CD14-positive monocyte (primary cell): ENCODE measurements around the gene SHISAL1. TPM values are rescaled to one million over a fixed set of nuclear protein-coding genes. Genes with fewer than 3 reads are reported as not detected.
A peak's percentile ranks its signal among the peaks of the same experiment; 100 is the strongest.

Experiments used
- DNase-seq, 3 donors: peaks; one replicate each; pipeline ENCODE4 v3.0.0-alpha.2; 2011 to 2022
- H2AFZ ChIP-seq: 2 replicates; pipeline ENCODE4 v1.6.0; 2012; ENCODE audit warnings: mild to moderate bottlenecking, low read depth, low read length, inconsistent platforms; ENCODE audit not compliant: insufficient read depth, poor library complexity, severe bottlenecking
- H3K27ac ChIP-seq, 2 donors: 1 replicate in 1 of 2; 2 replicates in 1 of 2; pipeline ENCODE4 v1.5.1; 2012 to 2013; ENCODE audit warnings: low read length in 2 of 2, control low read depth in 1 of 2, inconsistent platforms in 1 of 2, low read depth in 1 of 2, mild to moderate bottlenecking in 1 of 2
- H3K27me3 ChIP-seq, 2 donors: one replicate each; pipeline versions ENCODE4 v1.6.0 to v1.6.1; 2011 to 2013; ENCODE audit warnings: low read length in 2 of 2; ENCODE audit not compliant: control insufficient read depth in 2 of 2, insufficient read depth in 2 of 2
- H3K36me3 ChIP-seq, 2 donors: replicated peaks in 1 of 2; 1 replicate in 1 of 2; 2 replicates in 1 of 2; pipeline versions ENCODE4 v1.5.1 to v1.6.1; 2012 to 2013; ENCODE audit warnings: low read length in 2 of 2, control low read depth in 1 of 2, inconsistent platforms in 1 of 2, mild to moderate bottlenecking in 1 of 2; ENCODE audit not compliant: insufficient read depth in 2 of 2, control insufficient read depth in 1 of 2
- H3K4me1 ChIP-seq, 2 donors: 1 replicate in 1 of 2; 2 replicates in 1 of 2; pipeline versions ENCODE4 v1.5.1 to v1.6.1; 2012 to 2013; ENCODE audit warnings: low read length in 2 of 2, control low read depth in 1 of 2, inconsistent platforms in 1 of 2, mild to moderate bottlenecking in 1 of 2, moderate library complexity in 1 of 2; ENCODE audit not compliant: insufficient read depth in 2 of 2, control insufficient read depth in 1 of 2
- H3K4me2 ChIP-seq: replicated peaks from 2 replicates; pipeline ENCODE3; 2012; ENCODE audit warnings: low read length, moderate library complexity, mild to moderate bottlenecking; ENCODE audit not compliant: poor library complexity, severe bottlenecking; ENCODE audit errors: extremely low read depth
- H3K4me3 ChIP-seq, 3 experiments: fragments of 200-600 bp in 1 of 3; sonication (generic) in 1 of 3; replicated peaks in 1 of 3; 1 replicate in 2 of 3; 2 replicates in 1 of 3; pipeline ENCODE4 v1.5.1; 2011 to 2013; ENCODE audit warnings: low read length in 3 of 3, mild to moderate bottlenecking in 3 of 3, control low read depth in 2 of 3, low read depth in 2 of 3, inconsistent platforms in 1 of 3, moderate library complexity in 1 of 3
- H3K79me2 ChIP-seq: 2 replicates; pipeline ENCODE4 v1.6.0; 2012; ENCODE audit warnings: mild to moderate bottlenecking, control low read depth, inconsistent platforms, low read length, moderate library complexity; ENCODE audit not compliant: insufficient read depth
- H3K9ac ChIP-seq: 2 replicates; pipeline ENCODE4 v1.6.0; 2017; ENCODE audit warnings: low read length, mild to moderate bottlenecking; ENCODE audit not compliant: insufficient read depth, poor library complexity, severe bottlenecking
- H3K9me3 ChIP-seq, 2 donors: replicated peaks in 1 of 2; 1 replicate in 1 of 2; 2 replicates in 1 of 2; pipeline versions ENCODE4 v1.5.1 to v1.6.1; 2012 to 2013; ENCODE audit warnings: low read length in 2 of 2, control low read depth in 1 of 2; ENCODE audit not compliant: control insufficient read depth in 1 of 2, insufficient read depth in 1 of 2
- H4K20me1 ChIP-seq: 2 replicates; pipeline ENCODE4 v1.6.0; 2012; ENCODE audit warnings: mild to moderate bottlenecking, low read length, control low read depth, moderate library complexity; ENCODE audit not compliant: insufficient read depth
- H3K27ac Mint-ChIP-seq, 7 donors: one replicate each; pipeline ENCODE4 v1.8.0; 2020; ENCODE audit warnings: mild to moderate bottlenecking in 7 of 7, mixed read lengths in 7 of 7, moderate library complexity in 6 of 7, inconsistent platforms in 2 of 7
- H3K27me3 Mint-ChIP-seq, 3 donors: one replicate each; pipeline ENCODE4 v1.8.0; 2021 to 2022; ENCODE audit warnings: low read depth in 3 of 3, mild to moderate bottlenecking in 3 of 3, mixed read lengths in 3 of 3, moderate library complexity in 3 of 3, inconsistent platforms in 1 of 3
- H3K36me3 Mint-ChIP-seq, 2 donors: one replicate each; pipeline ENCODE4 v1.8.0; 2020; ENCODE audit warnings: mixed read lengths in 2 of 2, inconsistent platforms in 1 of 2, mild to moderate bottlenecking in 1 of 2
- H3K4me1 Mint-ChIP-seq: one replicate; pipeline ENCODE4 v1.8.0; 2020; ENCODE audit warnings: mild to moderate bottlenecking, mixed read lengths
- H3K4me3 Mint-ChIP-seq, 2 donors: one replicate each; pipeline ENCODE4 v1.8.0; 2020; ENCODE audit warnings: mild to moderate bottlenecking in 2 of 2, mixed read lengths in 2 of 2, moderate library complexity in 1 of 2
- H3K9me3 Mint-ChIP-seq, 7 donors: one replicate each; pipeline ENCODE4 v1.8.0; 2020 to 2022; ENCODE audit warnings: mixed read lengths in 7 of 7, mild to moderate bottlenecking in 6 of 7, moderate library complexity in 6 of 7, inconsistent platforms in 2 of 7
- WGBS: methylation state at CpG from one replicate; pipeline ENCODE4 v1.1.5; 2013; ENCODE audit warnings: missing lambda C conversion rate; ENCODE audit not compliant: insufficient coverage; 5-methylcytosine and 5-hydroxymethylcytosine counted together
- intact Hi-C, 2 donors: fragments of 100-400 bp; cut with micrococcal nuclease; formaldehyde crosslinking; loops; one replicate each; pipeline versions ENCODE4 v1.15.0 to v1.15.1; 2023
- polyA plus RNA-seq, 3 donors: library from polyadenylated mRNA; depleted of rRNA in 1 of 3; unstranded in 2 of 3; stranded (reverse) in 1 of 3; fragments of 300-500 nt in 2 of 3; fragments of >200 nt in 1 of 3; fragmentation: Illumina TruSeq in 2 of 3; gene quantifications; 1 replicate in 2 of 3; 2 replicates in 1 of 3; pipeline ENCODE4 v1.2.3, GENCODE V29; 2012 to 2021
- TF ChIP-seq, protein P1 (sequence below): fragments of 200-600 bp; IDR thresholded peaks from one replicate; pipeline ENCODE4 v1.8.0; 2022; ENCODE audit warnings: antibody characterized with exemption, mild to moderate bottlenecking

SHISAL1 gene
- polyA plus RNA-seq, 3 donors, result not detected

DNA sequence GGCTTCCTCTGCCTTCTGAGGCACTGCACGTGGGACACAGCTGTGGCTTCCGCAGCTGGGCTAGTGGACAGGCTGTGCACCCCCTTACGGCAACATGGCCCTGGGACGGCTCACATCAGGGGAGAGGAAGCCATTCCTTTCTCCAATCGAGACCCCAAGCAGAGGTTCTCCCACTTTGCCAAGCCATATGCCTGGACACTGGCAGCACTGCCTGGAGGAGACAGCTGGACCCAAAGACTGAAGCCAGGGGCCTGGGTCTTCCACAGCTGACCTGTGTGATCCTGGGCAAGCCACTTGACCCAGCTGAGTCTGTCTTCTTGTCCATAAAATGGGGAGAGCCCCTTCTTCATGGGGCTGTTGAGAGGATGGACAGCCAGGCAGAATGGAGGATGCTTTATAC, 65.4 kb downstream of the SHISAL1 start:
- H2AFZ ChIP-seq, result no peak overlapping the region
- peaks cover 21 to 25% of the 10 kb centered on the region in 2 donors for H3K9me3 ChIP-seq
- no peaks in the 10 kb centered on the region for H3K36me3 ChIP-seq
- H3K4me1 Mint-ChIP-seq, result no peaks in the 10 kb centered on the region
- H3K4me3 Mint-ChIP-seq, result no peak overlapping the region
- no peaks in the 10 kb centered on the region for H3K4me1 ChIP-seq
- peaks cover 0 to 3% of the 10 kb centered on the region in 2 donors for H3K36me3 Mint-ChIP-seq
- 91% methylated on average over 5 of the region's 5 CpGs for WGBS
- H3K27me3 ChIP-seq, result no peaks in the 10 kb centered on the region
- no peaks in the 10 kb centered on the region for H4K20me1 ChIP-seq
- TF ChIP-seq, protein P1, sequence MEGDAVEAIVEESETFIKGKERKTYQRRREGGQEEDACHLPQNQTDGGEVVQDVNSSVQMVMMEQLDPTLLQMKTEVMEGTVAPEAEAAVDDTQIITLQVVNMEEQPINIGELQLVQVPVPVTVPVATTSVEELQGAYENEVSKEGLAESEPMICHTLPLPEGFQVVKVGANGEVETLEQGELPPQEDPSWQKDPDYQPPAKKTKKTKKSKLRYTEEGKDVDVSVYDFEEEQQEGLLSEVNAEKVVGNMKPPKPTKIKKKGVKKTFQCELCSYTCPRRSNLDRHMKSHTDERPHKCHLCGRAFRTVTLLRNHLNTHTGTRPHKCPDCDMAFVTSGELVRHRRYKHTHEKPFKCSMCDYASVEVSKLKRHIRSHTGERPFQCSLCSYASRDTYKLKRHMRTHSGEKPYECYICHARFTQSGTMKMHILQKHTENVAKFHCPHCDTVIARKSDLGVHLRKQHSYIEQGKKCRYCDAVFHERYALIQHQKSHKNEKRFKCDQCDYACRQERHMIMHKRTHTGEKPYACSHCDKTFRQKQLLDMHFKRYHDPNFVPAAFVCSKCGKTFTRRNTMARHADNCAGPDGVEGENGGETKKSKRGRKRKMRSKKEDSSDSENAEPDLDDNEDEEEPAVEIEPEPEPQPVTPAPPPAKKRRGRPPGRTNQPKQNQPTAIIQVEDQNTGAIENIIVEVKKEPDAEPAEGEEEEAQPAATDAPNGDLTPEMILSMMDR, result no peak
- no peak overlapping the region for H3K9ac ChIP-seq
- peaks cover 0 to 12% (median 4%) of the 10 kb centered on the region in 3 donors for H3K27me3 Mint-ChIP-seq
- H3K27ac Mint-ChIP-seq, result no peak overlapping the region
- H3K9me3 Mint-ChIP-seq, result peaks cover 12 to 32% (median 25%) of the 10 kb centered on the region in 7 donors
- H3K4me2 ChIP-seq, result no peak overlapping the region
- H3K4me3 ChIP-seq, result no peak overlapping the region
- intact Hi-C loops, result no loop called here
- no peak for DNase-seq
- no peak overlapping the region for H3K27ac ChIP-seq
- H3K79me2 ChIP-seq, result no peaks in the 10 kb centered on the region

DNA sequence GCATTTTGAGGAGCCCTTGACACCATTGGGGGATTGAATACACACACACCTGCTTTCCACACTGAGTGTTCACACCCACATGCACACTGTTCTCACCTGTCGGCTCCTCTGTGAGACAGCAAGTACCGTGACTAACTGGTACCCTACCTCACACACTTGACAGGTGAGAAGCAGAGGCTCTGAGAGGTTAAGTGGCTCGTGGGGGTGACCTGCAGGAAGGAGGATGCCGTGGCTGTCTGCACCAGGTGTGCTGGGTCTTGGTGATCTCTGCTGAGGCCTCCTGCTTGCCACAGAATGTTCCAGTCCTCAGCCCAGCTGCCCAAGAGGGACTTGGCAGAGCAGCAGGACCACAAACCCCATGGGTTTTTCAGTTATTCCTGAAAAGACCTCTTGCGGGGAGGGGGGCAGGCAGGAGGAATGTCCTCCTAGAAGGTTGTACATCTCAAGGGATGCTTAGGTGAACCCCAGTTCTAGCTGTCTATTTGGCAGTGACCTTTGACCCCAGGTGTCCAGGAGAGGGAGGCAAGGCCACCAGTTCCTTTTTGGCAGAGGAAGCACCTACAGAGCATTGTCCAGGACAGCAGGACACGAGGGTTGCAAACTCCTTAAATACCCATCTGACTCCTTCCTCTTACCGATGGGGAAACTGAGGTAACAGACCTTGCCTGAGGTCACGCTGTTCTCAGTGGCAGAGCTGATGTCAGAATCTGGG, 66.0 kb downstream of the SHISAL1 start:
- Mint-ChIP-seq H3K27me3 (peaks cover 0 to 14% (median 3%) of the 10 kb centered on the region in 3 donors), H3K36me3 (peaks cover 0 to 3% of the 10 kb centered on the region in 2 donors), H3K9me3 (peaks cover 12 to 32% (median 25%) of the 10 kb centered on the region in 7 donors), H3K4me3 (no peak overlapping the region), H3K27ac (peak overlapping the region in 1 of 7 donors; percentile 37), H3K4me1 (no peaks in the 10 kb centered on the region)
- Histone ChIP-seq H3K9ac (no peak overlapping the region), H3K4me1 (no peaks in the 10 kb centered on the region), H3K4me3 (no peak overlapping the region), H3K27me3 (no peaks in the 10 kb centered on the region), H3K9me3 (peaks cover 21 to 25% of the 10 kb centered on the region in 2 donors), H3K79me2 (no peaks in the 10 kb centered on the region), H3K27ac (no peak overlapping the region), H4K20me1 (no peaks in the 10 kb centered on the region), H2AFZ (no peak overlapping the region), H3K36me3 (no peaks in the 10 kb centered on the region), H3K4me2 (no peak overlapping the region)
- TF ChIP-seq, protein P1, result no peak
- no peak for DNase-seq
- 86% methylated on average over 4 of the region's 8 CpGs for WGBS
- intact Hi-C loops, result no loop called here
